Mesothelial cell of epicardium (in vitro differentiated cells): ENCODE results near the gene SDR39U1. TPM values are rescaled to one million over a fixed set of nuclear protein-coding genes. Genes with fewer than 3 reads are reported as not detected.

Experiments used
- DNase-seq, 2 experiments: peaks; one replicate each; pipeline ENCODE4 v3.0.0; 2021; ENCODE audit warnings: low spot score in 2 of 2; ENCODE audit not compliant: unreplicated experiment in 2 of 2
- H3K27ac Mint-ChIP-seq: 2 replicates; pipeline ENCODE4 v1.8.0; 2021; ENCODE audit warnings: mixed read lengths
- H3K27me3 Mint-ChIP-seq: 2 replicates; pipeline ENCODE4 v1.8.0; 2021; ENCODE audit warnings: low read depth, mixed read lengths
- H3K36me3 Mint-ChIP-seq: 2 replicates; pipeline ENCODE4 v1.8.0; 2021; ENCODE audit warnings: mixed read lengths
- H3K4me1 Mint-ChIP-seq: 2 replicates; pipeline ENCODE4 v1.8.0; 2021; ENCODE audit warnings: mixed read lengths
- H3K4me3 Mint-ChIP-seq: 2 replicates; pipeline ENCODE4 v1.8.0; 2021; ENCODE audit warnings: mild to moderate bottlenecking, moderate library complexity, mixed read lengths
- H3K9me3 Mint-ChIP-seq: 2 replicates; pipeline ENCODE4 v1.8.0; 2021; ENCODE audit warnings: mixed read lengths
- total RNA-seq: library from RNA; stranded (reverse); gene quantifications from 3 replicates; pipeline ENCODE4 v1.2.1, GENCODE V29; 2021
- TF ChIP-seq, protein P1 (sequence below): fragments of 200-600 bp; sonication (generic); IDR thresholded peaks from one replicate; pipeline ENCODE4 v1.5.0; 2021; ENCODE audit warnings: antibody characterized with exemption; ENCODE audit not compliant: unreplicated experiment

Gene SDR39U1
- total RNA-seq, 1 donor from 2014 or later = 69.3 TPM

DNA sequence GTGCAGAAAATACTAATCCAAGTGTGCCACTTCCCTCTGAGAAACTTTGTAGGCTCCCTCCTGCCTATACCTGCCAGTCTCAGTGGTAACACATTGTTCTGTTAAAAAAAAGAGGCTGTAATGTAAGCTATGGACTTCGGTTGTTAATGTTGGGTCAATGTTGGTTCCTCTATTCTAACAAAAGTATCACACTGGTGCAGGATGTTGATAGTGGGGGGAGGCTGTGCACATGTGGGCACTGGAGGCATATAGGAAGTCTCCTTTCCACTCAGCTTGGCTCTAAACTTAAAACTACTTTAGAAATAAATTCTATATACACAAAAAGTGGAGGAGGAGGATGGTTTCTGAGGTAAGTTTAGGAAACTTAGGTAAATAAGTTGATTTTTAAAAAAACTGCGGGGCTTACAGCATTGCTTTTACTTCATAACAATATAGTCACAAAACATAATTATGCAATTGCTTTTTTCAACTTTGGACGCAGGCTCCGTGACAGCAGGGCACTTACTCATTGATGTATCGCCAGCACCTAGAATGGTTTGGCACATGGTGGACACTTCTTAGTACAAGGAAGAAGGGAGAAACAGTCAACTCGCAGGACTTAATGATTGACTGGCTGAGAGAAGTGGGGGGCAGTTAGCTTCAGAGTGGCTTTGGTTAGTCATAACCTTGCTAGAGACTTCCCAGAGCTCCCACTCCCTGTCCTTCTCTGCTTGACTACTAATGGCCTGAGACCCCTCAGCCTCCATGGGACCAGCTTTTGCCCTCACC, 51.7 kb downstream of the SDR39U1 start:
- Mint-ChIP-seq H3K27ac (peak overlapping the region; percentile 87), H3K9me3 (no peaks in the 10 kb centered on the region)
- no peak for DNase-seq

More for the DNA sequence above, 51.7 kb downstream of the SDR39U1 start:
- no peak overlapping the region for H3K4me3 Mint-ChIP-seq
- TF ChIP-seq, protein P1, sequence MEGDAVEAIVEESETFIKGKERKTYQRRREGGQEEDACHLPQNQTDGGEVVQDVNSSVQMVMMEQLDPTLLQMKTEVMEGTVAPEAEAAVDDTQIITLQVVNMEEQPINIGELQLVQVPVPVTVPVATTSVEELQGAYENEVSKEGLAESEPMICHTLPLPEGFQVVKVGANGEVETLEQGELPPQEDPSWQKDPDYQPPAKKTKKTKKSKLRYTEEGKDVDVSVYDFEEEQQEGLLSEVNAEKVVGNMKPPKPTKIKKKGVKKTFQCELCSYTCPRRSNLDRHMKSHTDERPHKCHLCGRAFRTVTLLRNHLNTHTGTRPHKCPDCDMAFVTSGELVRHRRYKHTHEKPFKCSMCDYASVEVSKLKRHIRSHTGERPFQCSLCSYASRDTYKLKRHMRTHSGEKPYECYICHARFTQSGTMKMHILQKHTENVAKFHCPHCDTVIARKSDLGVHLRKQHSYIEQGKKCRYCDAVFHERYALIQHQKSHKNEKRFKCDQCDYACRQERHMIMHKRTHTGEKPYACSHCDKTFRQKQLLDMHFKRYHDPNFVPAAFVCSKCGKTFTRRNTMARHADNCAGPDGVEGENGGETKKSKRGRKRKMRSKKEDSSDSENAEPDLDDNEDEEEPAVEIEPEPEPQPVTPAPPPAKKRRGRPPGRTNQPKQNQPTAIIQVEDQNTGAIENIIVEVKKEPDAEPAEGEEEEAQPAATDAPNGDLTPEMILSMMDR = no peak
- no peaks in the 10 kb centered on the region for H3K36me3 Mint-ChIP-seq
- no peaks in the 10 kb centered on the region for H3K27me3 Mint-ChIP-seq
- peaks cover 59% of the 10 kb centered on the region for H3K4me1 Mint-ChIP-seq

Other genes starting within 250 kb of the SDR39U1 start
- gene TM9SF1, start 247.3 kb downstream of the SDR39U1 start, total RNA-seq = 44.9 to 45.8 TPM (median 45.7 TPM) in 3 replicates
- 0.29 to 0.49 TPM (median 0.31 TPM) in 3 replicates for gene TSSK4, start 237.1 kb downstream of the SDR39U1 start, total RNA-seq
- 38.4 to 48.0 TPM (median 44.7 TPM) in 3 replicates for gene CHMP4A, start 229.3 kb downstream of the SDR39U1 start, total RNA-seq
- gene MDP1, start 226.7 kb downstream of the SDR39U1 start, total RNA-seq = 18.0 to 18.4 TPM (median 18.3 TPM) in 3 replicates
- gene NEDD8, start 210.4 kb downstream of the SDR39U1 start, total RNA-seq = 148 to 156 TPM (median 155 TPM) in 3 replicates
- 72.5 to 78.7 TPM (median 74.1 TPM) in 3 replicates for gene GMPR2, start 209.8 kb downstream of the SDR39U1 start, total RNA-seq
- gene TINF2, start 200.2 kb downstream of the SDR39U1 start, total RNA-seq = 49.1 to 55.2 TPM (median 51.1 TPM) in 3 replicates
- gene TGM1, start 179.6 kb downstream of the SDR39U1 start, total RNA-seq = 9.5 to 12.1 TPM (median 10.2 TPM) in 3 replicates
- 28.7 to 34.5 TPM (median 31.2 TPM) in 3 replicates for gene RABGGTA, start 171.2 kb downstream of the SDR39U1 start, total RNA-seq
- gene DHRS1, start 143.0 kb downstream of the SDR39U1 start, total RNA-seq = 38.3 to 41.4 TPM (median 39.8 TPM) in 3 replicates
- 27.8 to 30.8 TPM (median 28.8 TPM) in 3 replicates for gene NOP9, start 142.9 kb downstream of the SDR39U1 start, total RNA-seq
- not detected in 3 replicates for gene CIDEB, start 134.8 kb downstream of the SDR39U1 start, total RNA-seq
- 13.0 to 14.9 TPM (median 14.8 TPM) in 3 replicates for gene LTB4R2, start 132.6 kb downstream of the SDR39U1 start, total RNA-seq
- gene LTB4R, start 131.3 kb downstream of the SDR39U1 start, total RNA-seq = 10.7 to 11.8 TPM (median 11.1 TPM) in 3 replicates
- gene ADCY4, start 107.7 kb downstream of the SDR39U1 start, total RNA-seq = 2.8 to 3.4 TPM (median 3.4 TPM) in 3 replicates
- 1.9 to 2.2 TPM (median 2.0 TPM) in 3 replicates for gene RIPK3, start 102.8 kb downstream of the SDR39U1 start, total RNA-seq
- gene NFATC4, start 74.6 kb downstream of the SDR39U1 start, total RNA-seq = 291 to 298 TPM (median 292 TPM) in 3 replicates
- gene NYNRIN, start 43.8 kb downstream of the SDR39U1 start, total RNA-seq = 171 to 173 TPM (median 173 TPM) in 3 replicates
- gene CBLN3, start 13.1 kb downstream of the SDR39U1 start, total RNA-seq = 3.9 to 5.5 TPM (median 4.8 TPM) in 3 replicates
- gene KHNYN, start 12.8 kb downstream of the SDR39U1 start, total RNA-seq = 89.2 to 92.2 TPM (median 89.3 TPM) in 3 replicates
- gene CMA1, start 65.5 kb upstream of the SDR39U1 start, total RNA-seq = not detected in 3 replicates
- gene CTSG, start 133.5 kb upstream of the SDR39U1 start, total RNA-seq = not detected in 3 replicates
- gene GZMH, start 166.9 kb upstream of the SDR39U1 start, total RNA-seq = not detected in 3 replicates
- not detected in 3 replicates for gene GZMB, start 191.4 kb upstream of the SDR39U1 start, total RNA-seq